Heart right ventricle (tissue), 16 donors: ENCODE measurements around the gene RIPK4. TPM values are rescaled to one million over a fixed set of nuclear protein-coding genes. Genes with fewer than 3 reads are reported as not detected.

ENCODE experiments used
- ATAC-seq, 8 donors: fragments of 200-7000 bp; cut with Tn5 transposase; one replicate each; pipeline ENCODE4 v1.9.1; 2020; ENCODE audit warnings: mild to moderate bottlenecking in 8 of 8, moderate library complexity in 8 of 8, moderate number of reproducible peaks in 1 of 8
- DNase-seq, 2 donors: peaks; one replicate each; pipeline ENCODE4 v3.0.0-alpha.2; 2020
- H3K27ac ChIP-seq, 10 donors: fragments of 200-600 bp; sonication (generic) in 2 of 10; one replicate each; pipeline versions ENCODE4 v1.5.0 to v1.8.0; 2020 to 2022; ENCODE audit warnings: mild to moderate bottlenecking in 3 of 10
- H3K27me3 ChIP-seq, 7 donors: fragments of 200-600 bp; one replicate each; pipeline ENCODE4 v1.8.0; 2021 to 2022; ENCODE audit warnings: mild to moderate bottlenecking in 2 of 7
- H3K36me3 ChIP-seq, 9 donors: fragments of 200-600 bp; sonication (generic) in 1 of 9; one replicate each; pipeline versions ENCODE4 v1.5.0 to v1.8.0; 2020 to 2022; ENCODE audit warnings: mild to moderate bottlenecking in 2 of 9
- H3K4me1 ChIP-seq, 9 donors: fragments of 200-600 bp; sonication (generic) in 1 of 9; one replicate each; pipeline versions ENCODE4 v1.5.0 to v1.8.0; 2020 to 2022; ENCODE audit warnings: mild to moderate bottlenecking in 4 of 9
- H3K4me3 ChIP-seq, 10 donors: fragments of 200-600 bp; sonication (generic) in 2 of 10; one replicate each; pipeline versions ENCODE4 v1.5.0 to v1.8.0; 2020 to 2022; ENCODE audit warnings: mild to moderate bottlenecking in 7 of 10, moderate library complexity in 2 of 10
- H3K9me3 ChIP-seq, 11 donors: fragments of 200-600 bp in 10 of 11; sonication (generic) in 2 of 11; one replicate each; pipeline versions ENCODE4 v1.5.0 to v1.8.0; 2013 to 2022; ENCODE audit warnings: mild to moderate bottlenecking in 2 of 11, control low read depth in 1 of 11, moderate library complexity in 1 of 11
- WGBS, 2 donors: extraction: QIAGEN DNeasy Blood & Tissue Kit; methylation state at CpG; one replicate each; pipeline ENCODE4 v1.1.7; 2013; ENCODE audit warnings: inconsistent platforms in 1 of 2; 5-methylcytosine and 5-hydroxymethylcytosine counted together
- intact Hi-C, 10 donors: fragments of 100-400 bp; cut with DNase I; formaldehyde crosslinking; loops; one replicate each; pipeline versions ENCODE4 v1.11.1 to v1.14.2; 2022
- polyA plus RNA-seq, 2 donors: library from polyadenylated mRNA; stranded (reverse); fragments of 200-250 nt; gene quantifications; one replicate each; pipeline ENCODE4 v1.2.3, GENCODE V29; 2013
- total RNA-seq, 10 donors: library from RNA; stranded (reverse); fragmentation: NEBNext Ultra II Directional in 3 of 10; extraction: Animal tissue kit (Norgen Biotek cat#: 25700) in 3 of 10; gene quantifications; one replicate each; pipeline versions ENCODE4 v1.2.1 to v1.2.4, GENCODE V29; 2021 to 2023
- TF ChIP-seq, protein P1 (sequence below), 9 donors: fragments of 200-600 bp; sonication (generic) in 2 of 9; IDR thresholded peaks; one replicate each; pipeline versions ENCODE4 v1.5.0 to v1.8.0; 2021 to 2022; ENCODE audit warnings: antibody characterized with exemption in 9 of 9, mild to moderate bottlenecking in 5 of 9, moderate library complexity in 1 of 9
- donor health status: Arrhythmogenic right ventricular cardiomyopathy.
- donor health status: ischemic (EF 13 %, LVEDD 7.1; RV severe dilation, severe dysfunction).
- donor health status: healthy with polysubstance abuse.
- donor health status: DM: no; HTN: yes; CAD: no.
- donor health status: DM: no; HTN: no; CAD: no.
- donor health status: ischemic (EF 25% LVEDD 6.9; RV normal size, moderate dysfunction).
- donor health status: ischemic (EF 25% LVEDD 5.7; RV mildly dilated, moderate dysfunction).
- donor health status: healthy.
- donor health status: DM: yes; HTN: yes; CAD: no.
- donor health status: Ischemic cardiomyopathy.
- donor health status: ischemic (EF 35%, LVEDD 5.7; RV mildly dilated, moderate dysfunction).
- donor health status: nonischemic (EF 11% LVEDD 7.7; RV severe dilation, severe dysfunction).
- donor health status: DM: yes; HTN: yes; CAD: no.
- donor health status: PGD.
- donor health status: ischemic (EF 29% LVEDD 5.4; RV normal size, mild dysfunction).
- donor health status: nonischemic (EF 23%, LVEDD 6.1; RV moderate dilation, normal function).

The RIPK4 gene
- total and polyA plus RNA-seq, 12 donors: 0.04 to 0.15 (median 0.07) TPM; not detected in 5

GRCh38 chr21:41801321-41802197, 34.7 kb upstream of the RIPK4 start:
- 90 to 91% methylated on average over 32 of the region's 32 CpGs for WGBS, 2 donors
- Histone ChIP-seq H3K36me3 (peaks cover 0 to 59% (median 4%) of the 10 kb centered on the region in 9 donors), H3K4me1 (peaks cover 0 to 10% (median 0%) of the 10 kb centered on the region in 9 donors), H3K27me3 (no peaks in the 10 kb centered on the region), H3K9me3 (no peaks in the 10 kb centered on the region), H3K27ac (peak overlapping the region in 1 of 10 donors; percentile 16), H3K4me3 (no peak overlapping the region)
- intact Hi-C loops: no loop called here
- ATAC-seq (no peak), DNase-seq (no peak)
- TF ChIP-seq, protein P1, sequence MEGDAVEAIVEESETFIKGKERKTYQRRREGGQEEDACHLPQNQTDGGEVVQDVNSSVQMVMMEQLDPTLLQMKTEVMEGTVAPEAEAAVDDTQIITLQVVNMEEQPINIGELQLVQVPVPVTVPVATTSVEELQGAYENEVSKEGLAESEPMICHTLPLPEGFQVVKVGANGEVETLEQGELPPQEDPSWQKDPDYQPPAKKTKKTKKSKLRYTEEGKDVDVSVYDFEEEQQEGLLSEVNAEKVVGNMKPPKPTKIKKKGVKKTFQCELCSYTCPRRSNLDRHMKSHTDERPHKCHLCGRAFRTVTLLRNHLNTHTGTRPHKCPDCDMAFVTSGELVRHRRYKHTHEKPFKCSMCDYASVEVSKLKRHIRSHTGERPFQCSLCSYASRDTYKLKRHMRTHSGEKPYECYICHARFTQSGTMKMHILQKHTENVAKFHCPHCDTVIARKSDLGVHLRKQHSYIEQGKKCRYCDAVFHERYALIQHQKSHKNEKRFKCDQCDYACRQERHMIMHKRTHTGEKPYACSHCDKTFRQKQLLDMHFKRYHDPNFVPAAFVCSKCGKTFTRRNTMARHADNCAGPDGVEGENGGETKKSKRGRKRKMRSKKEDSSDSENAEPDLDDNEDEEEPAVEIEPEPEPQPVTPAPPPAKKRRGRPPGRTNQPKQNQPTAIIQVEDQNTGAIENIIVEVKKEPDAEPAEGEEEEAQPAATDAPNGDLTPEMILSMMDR (IDR thresholded peaks at IDR 0.05): no peak

DNA sequence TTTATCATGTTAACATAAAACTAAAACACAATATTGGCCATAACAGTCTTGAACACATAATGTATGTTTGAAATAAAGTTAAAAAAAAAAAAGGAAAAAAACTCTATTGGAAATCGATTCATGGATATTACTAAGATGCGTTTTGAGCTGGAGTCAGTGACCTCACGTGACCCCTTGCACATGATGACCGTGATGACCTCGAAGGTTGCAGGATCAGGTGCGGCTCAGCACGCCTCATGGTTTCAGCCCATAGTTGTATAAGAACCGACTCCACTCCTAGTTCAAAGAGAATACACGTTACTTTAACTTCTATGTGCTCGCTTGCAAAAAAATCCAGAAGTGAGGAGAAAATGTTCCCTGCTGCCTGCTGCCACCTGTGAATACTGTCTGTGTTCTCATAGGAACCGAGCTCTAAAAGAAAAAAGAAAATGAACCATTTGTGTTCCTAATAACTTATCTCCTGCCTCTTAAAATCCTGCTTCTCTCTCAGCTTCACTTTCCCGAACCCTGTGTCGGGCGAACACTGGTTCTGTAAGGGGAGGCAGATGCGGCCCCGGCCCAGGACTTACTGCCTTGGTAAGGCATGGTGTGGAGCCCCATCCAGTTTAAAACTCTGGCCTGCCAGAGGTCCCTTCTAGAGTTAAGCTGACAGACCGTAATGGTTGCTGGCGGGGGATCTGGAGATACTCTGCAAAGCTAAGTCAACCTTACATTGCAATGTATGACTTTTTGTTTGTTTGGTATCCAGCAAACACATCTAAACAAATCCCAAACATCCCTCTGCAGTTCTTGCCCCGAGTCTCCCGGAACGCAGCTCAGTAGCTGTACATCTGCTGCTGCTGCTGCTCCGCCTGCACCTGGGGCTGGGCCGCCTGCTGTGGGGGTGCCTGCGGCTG, 33.8 kb upstream of the RIPK4 start:
- Histone ChIP-seq H3K36me3 (peaks cover 0 to 59% (median 4%) of the 10 kb centered on the region in 9 donors), H3K27ac (no peak overlapping the region), H3K27me3 (no peaks in the 10 kb centered on the region), H3K4me1 (peaks cover 0 to 10% (median 0%) of the 10 kb centered on the region in 9 donors), H3K9me3 (no peaks in the 10 kb centered on the region), H3K4me3 (no peak overlapping the region)
- ATAC-seq: no peak
- DNase-seq: no peak
- WGBS, 2 donors: 92 to 94% methylated on average over 24 of the region's 24 CpGs
- intact Hi-C loops: no loop called here
- TF ChIP-seq, protein P1 (IDR thresholded peaks at IDR 0.05): no peak

DNA sequence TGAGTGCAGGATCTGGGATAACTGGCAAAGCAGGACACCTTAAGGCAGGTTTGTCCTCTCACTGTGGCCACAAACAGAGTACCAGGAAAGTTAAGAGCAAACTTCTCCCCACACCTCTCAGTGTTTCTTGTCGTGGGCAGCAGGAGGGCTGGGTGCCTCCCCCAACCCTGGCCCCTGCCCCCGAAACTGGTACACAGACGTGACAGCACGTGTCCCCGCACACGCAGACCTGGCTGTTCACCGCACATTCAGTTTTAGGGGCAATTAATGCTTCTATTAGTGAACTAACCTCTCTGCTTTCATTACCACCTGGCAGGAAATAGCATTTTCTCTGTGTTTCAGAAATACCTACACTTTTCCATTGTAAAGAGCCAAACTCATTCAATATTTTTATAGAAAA, 32.9 kb upstream of the RIPK4 start:
- no peak overlapping the region for H3K27ac ChIP-seq
- WGBS, 2 donors: 94 to 95% methylated on average over 7 of the region's 7 CpGs
- no peak for DNase-seq
- peaks cover 0 to 59% (median 4%) of the 10 kb centered on the region in 9 donors for H3K36me3 ChIP-seq
- H3K4me3 ChIP-seq: no peak overlapping the region
- intact Hi-C loops: no loop called here
- no peak for ATAC-seq
- H3K27me3 ChIP-seq: peaks cover 0 to 3% (median 0%) of the 10 kb centered on the region in 7 donors
- peaks cover 0 to 10% (median 0%) of the 10 kb centered on the region in 9 donors for H3K4me1 ChIP-seq
- H3K9me3 ChIP-seq: no peaks in the 10 kb centered on the region
- TF ChIP-seq, protein P1 (IDR thresholded peaks at IDR 0.05): no peak

DNA sequence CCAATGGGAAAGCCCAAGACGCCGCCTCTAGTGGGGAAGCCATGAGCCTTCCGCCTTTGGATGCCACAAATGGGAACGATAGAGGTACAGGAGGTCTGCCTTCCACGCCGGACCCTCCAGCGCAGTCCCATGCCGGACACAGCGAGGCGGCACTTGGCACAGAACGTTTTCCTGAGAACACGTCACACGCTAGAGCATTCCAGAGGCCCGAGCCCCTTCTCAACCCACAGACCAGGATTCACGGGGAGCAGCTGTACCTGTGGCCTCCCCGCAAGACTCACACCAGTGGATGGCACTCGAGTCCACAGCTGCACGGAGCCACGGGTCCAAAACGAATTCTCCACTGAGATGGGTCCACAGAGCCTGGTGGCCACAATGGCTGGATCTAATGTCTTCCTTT, 31.5 kb upstream of the RIPK4 start:
- Histone ChIP-seq H3K36me3 (peaks cover 0 to 52% (median 4%) of the 10 kb centered on the region in 9 donors), H3K27me3 (peaks cover 0 to 7% (median 4%) of the 10 kb centered on the region in 7 donors), H3K4me1 (peaks cover 0 to 9% (median 0%) of the 10 kb centered on the region in 9 donors), H3K9me3 (peaks cover 0 to 8% (median 0%) of the 10 kb centered on the region in 11 donors), H3K4me3 (no peak overlapping the region), H3K27ac (no peak overlapping the region)
- intact Hi-C loops: no loop called here
- ATAC-seq (no peak), DNase-seq (no peak)
- WGBS, 2 donors: 94 to 96% methylated on average over 20 of the region's 20 CpGs
- TF ChIP-seq, protein P1 (IDR thresholded peaks at IDR 0.05): no peak
